Thymus (tissue), 11 donors: ENCODE measurements around the gene PRKN. TPM values are rescaled to one million over a fixed set of nuclear protein-coding genes. Genes with fewer than 3 reads are reported as not detected.

Experiments used
- DNase-seq, 9 donors: peaks; one replicate each; pipeline ENCODE4 v3.0.0-alpha.2; 2013; ENCODE audit warnings: low spot score in 9 of 9, low read depth in 6 of 9, missing footprints in 1 of 9
- H3K27ac ChIP-seq, 2 donors: one replicate each; pipeline ENCODE4 v1.5.1; 2013; ENCODE audit warnings: control low read depth in 1 of 2, low read depth in 1 of 2, low read length in 1 of 2, mild to moderate bottlenecking in 1 of 2, moderate library complexity in 1 of 2
- H3K27me3 ChIP-seq, 2 donors: one replicate each; pipeline ENCODE4 v1.5.1; 2013; ENCODE audit warnings: low read length in 1 of 2; ENCODE audit not compliant: control insufficient read depth in 2 of 2, insufficient read depth in 1 of 2
- H3K36me3 ChIP-seq, 2 donors: one replicate each; pipeline ENCODE4 v1.5.1; 2013; ENCODE audit warnings: low read length in 1 of 2, mild to moderate bottlenecking in 1 of 2, moderate library complexity in 1 of 2; ENCODE audit not compliant: control insufficient read depth in 2 of 2, insufficient read depth in 2 of 2
- H3K4me1 ChIP-seq, 2 donors: one replicate each; pipeline ENCODE4 v1.5.1; 2013; ENCODE audit warnings: low read length in 2 of 2; ENCODE audit not compliant: control insufficient read depth in 2 of 2, insufficient read depth in 2 of 2
- H3K4me3 ChIP-seq, 2 donors: one replicate each; pipeline ENCODE4 v1.5.1; 2013; ENCODE audit warnings: low read length in 2 of 2, control low read depth in 1 of 2, mild to moderate bottlenecking in 1 of 2
- H3K9me3 ChIP-seq, 2 donors: one replicate each; pipeline ENCODE4 v1.5.1; 2013; ENCODE audit warnings: low read length in 1 of 2, mild to moderate bottlenecking in 1 of 2; ENCODE audit not compliant: control insufficient read depth in 2 of 2, insufficient read depth in 1 of 2
- WGBS: extraction: QIAGEN DNeasy Blood & Tissue Kit; methylation state at CpG from one replicate; pipeline ENCODE4 v1.1.7; 2013; 5-methylcytosine and 5-hydroxymethylcytosine counted together
- polyA plus RNA-seq: library from polyadenylated mRNA; stranded (reverse); fragments of 200-250 nt; gene quantifications from one replicate; pipeline ENCODE4 v1.2.3, GENCODE V29; 2013
- total RNA-seq: library from RNA; stranded (reverse); fragments of 120-200 nt; gene quantifications from one replicate; pipeline ENCODE4 v1.2.4, GENCODE V29; 2013
- donor health status: healthy.

Gene PRKN
- total and polyA plus RNA-seq, 2 donors, result 0.48 to 0.71 TPM

- H3K4me3 ChIP-seq, result no peak overlapping the region
- no peaks in the 10 kb centered on the region for H3K4me1 ChIP-seq
- no peak for DNase-seq
- 94% methylated on average over 10 of the region's 10 CpGs for WGBS
- H3K27me3 ChIP-seq, result no peaks in the 10 kb centered on the region
- no peaks in the 10 kb centered on the region for H3K9me3 ChIP-seq
- H3K27ac ChIP-seq, result no peak overlapping the region
- no peaks in the 10 kb centered on the region for H3K36me3 ChIP-seq
Observed at GRCh38 chr6:161355696-161356095, 1371.9 kb downstream of the PRKN start.

DNA sequence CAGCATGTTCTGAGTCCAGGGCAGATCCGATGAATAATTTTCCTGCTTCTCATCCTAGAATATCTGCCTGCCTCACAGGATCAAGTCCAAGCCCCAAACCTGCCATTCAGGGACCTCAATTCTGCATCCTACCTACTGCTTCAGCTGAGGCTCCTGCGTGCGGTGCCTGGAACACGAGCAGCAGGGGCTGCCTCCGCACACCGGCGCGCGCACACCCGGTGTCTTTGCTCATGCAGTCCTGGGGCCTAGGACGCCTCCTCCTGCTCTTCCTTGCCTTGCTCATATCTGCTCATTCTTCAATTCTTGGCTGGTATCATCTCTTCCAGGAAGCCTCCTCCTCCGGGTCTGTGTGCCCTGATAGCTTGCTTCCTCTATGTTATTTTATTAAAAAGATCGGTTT is 1372.6 kb downstream of the PRKN start:
- Histone ChIP-seq H3K36me3 (no peaks in the 10 kb centered on the region), H3K4me3 (no peak overlapping the region), H3K9me3 (no peaks in the 10 kb centered on the region), H3K27me3 (no peaks in the 10 kb centered on the region), H3K4me1 (no peaks in the 10 kb centered on the region), H3K27ac (no peak overlapping the region)
- 97% methylated on average over 13 of the region's 13 CpGs for WGBS
- no peak for DNase-seq

- no peak overlapping the region for H3K4me3 ChIP-seq
- H3K27me3 ChIP-seq, result no peaks in the 10 kb centered on the region
- no peaks in the 10 kb centered on the region for H3K4me1 ChIP-seq
- no peak overlapping the region for H3K27ac ChIP-seq
- no peak for DNase-seq
- 95% methylated on average over 12 of the region's 12 CpGs for WGBS
- no peaks in the 10 kb centered on the region for H3K9me3 ChIP-seq
- no peaks in the 10 kb centered on the region for H3K36me3 ChIP-seq
Observed at GRCh38 chr6:161354276-161354840, 1373.2 kb downstream of the PRKN start.

DNA sequence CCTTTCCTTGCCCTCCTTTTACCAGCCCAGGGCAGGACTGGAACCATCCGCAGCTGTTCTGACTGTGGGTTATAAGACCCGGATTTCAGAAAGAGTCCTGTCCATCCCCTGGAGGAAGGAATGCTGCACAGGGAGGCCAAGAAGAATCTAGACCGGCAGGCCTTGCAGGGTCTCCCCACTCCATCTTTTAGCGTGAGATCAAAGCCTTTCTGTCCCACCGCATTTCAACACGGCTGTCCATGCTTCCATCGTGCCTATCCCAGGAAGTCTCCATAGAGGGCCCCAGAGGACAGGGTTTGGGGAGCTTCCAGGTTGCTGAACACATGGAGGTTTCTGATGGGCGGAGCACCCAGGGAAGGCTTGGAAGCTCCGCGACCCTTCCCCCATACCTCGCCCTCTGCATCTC is 1374.4 kb downstream of the PRKN start:
- Histone ChIP-seq H3K4me3 (no peak overlapping the region), H3K36me3 (no peaks in the 10 kb centered on the region), H3K27me3 (no peaks in the 10 kb centered on the region), H3K27ac (no peak overlapping the region), H3K4me1 (no peaks in the 10 kb centered on the region), H3K9me3 (no peaks in the 10 kb centered on the region)
- 90% methylated on average over 11 of the region's 11 CpGs for WGBS
- DNase-seq, result no peak

DNA sequence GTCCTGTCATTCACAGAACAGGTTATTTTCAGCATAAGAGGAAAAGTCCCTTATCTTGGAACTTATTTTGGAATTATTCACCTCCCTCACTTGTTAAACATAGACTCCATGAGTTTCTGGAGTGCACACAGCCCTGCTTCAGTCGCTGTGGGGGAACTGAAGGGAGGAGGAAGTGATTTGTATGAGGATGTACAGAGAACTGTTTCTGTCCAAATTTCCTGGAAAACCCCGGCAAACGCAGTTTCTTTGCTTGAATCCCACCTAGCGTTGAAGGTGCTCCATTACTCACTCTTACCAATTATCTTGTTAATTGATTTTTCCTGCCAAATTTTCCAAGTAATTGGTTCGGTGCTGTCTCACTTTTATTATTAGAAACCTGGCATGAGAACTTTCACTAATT is 1375.7 kb downstream of the PRKN start:
- Histone ChIP-seq H3K27me3 (no peaks in the 10 kb centered on the region), H3K9me3 (no peaks in the 10 kb centered on the region), H3K4me3 (no peak overlapping the region), H3K36me3 (no peaks in the 10 kb centered on the region), H3K27ac (no peak overlapping the region), H3K4me1 (no peaks in the 10 kb centered on the region)
- DNase-seq, result no peak
- WGBS, result 35% methylated on average over 5 of the region's 5 CpGs

DNA sequence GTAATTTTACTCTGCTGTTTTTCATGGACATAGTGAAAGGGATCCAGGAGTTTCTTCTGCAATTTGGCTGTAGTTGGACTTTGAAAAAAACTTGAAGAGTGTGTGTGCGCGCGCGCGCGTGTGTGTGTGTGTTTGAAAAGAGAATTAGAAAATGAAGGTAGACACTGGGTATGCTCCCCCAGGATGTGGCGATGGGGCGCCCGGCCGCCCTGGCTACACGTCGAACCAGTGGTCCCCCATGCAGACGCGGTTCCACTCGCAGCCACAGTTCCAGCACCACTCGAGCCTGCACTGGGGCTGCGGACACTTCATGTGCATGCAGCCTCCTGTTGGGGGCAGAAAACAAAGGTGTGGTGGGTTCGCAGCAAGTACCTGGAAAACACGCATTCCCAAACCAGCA is 1377.7 kb downstream of the PRKN start:
- no peaks in the 10 kb centered on the region for H3K9me3 ChIP-seq
- no peaks in the 10 kb centered on the region for H3K4me1 ChIP-seq
- 95% methylated on average over 19 of the region's 19 CpGs for WGBS
- no peak overlapping the region for H3K27ac ChIP-seq
- H3K4me3 ChIP-seq, result no peak overlapping the region
- H3K27me3 ChIP-seq, result no peaks in the 10 kb centered on the region
- no peaks in the 10 kb centered on the region for H3K36me3 ChIP-seq
- no peak for DNase-seq

DNA sequence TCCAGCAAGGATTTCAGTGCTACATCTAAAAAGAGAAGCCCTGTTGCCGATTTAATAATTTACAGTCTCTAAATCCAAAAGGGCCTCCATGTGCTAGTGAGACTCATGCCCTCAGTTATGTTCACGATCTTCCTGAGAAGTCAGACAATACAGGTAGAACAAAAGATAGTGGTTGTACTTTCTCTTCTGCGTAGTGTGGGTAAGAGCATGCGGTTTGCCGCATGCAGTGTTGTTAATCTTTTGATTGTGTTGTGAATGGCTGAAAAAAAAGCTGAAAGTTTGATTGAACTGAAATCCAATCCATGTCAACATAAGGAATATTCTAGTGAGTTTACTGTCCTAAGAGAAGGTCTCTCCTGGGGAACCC is 1379.0 kb downstream of the PRKN start:
- Histone ChIP-seq H3K4me3 (no peak overlapping the region), H3K27me3 (no peaks in the 10 kb centered on the region), H3K4me1 (no peaks in the 10 kb centered on the region), H3K36me3 (no peaks in the 10 kb centered on the region), H3K9me3 (no peaks in the 10 kb centered on the region), H3K27ac (no peak overlapping the region)
- WGBS, result 96% methylated on average over 5 of the region's 5 CpGs
- DNase-seq, result no peak

DNA sequence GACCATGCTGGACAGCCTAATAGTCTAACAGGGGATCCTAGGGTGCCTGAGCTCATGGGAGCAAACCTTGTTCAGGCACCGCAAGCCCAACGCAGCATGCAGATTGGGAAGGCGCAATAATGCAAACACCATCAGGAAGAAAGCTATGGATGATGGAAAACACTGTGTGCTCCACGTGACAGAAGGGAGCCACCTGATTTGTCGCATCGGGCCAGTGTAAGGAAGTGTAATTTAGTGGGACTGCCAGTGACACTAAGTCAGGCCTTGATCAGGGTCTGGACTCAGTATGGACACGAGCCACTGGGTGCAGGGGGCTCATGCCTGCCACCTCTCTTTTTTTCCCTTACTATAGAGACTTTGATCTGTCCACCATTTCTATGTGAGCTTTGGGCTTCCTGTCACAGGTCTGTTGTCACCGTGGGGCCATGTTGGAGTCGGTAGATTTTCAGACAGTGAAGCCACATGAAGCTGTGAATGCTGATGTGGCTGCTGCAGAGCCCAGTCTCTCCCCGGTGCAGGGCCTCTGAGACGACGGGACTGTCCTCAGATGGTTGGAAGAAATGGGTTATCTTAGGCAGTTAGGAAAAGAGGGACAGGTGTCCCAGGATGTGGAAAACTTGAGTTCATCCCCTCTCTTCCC is 1379.5 kb downstream of the PRKN start:
- H3K4me1 ChIP-seq, result no peaks in the 10 kb centered on the region
- no peaks in the 10 kb centered on the region for H3K27me3 ChIP-seq
- no peak overlapping the region for H3K27ac ChIP-seq
- H3K36me3 ChIP-seq, result no peaks in the 10 kb centered on the region
- 97% methylated on average over 12 of the region's 12 CpGs for WGBS
- no peak for DNase-seq
- H3K4me3 ChIP-seq, result no peak overlapping the region
- H3K9me3 ChIP-seq, result no peaks in the 10 kb centered on the region

- Histone ChIP-seq H3K27ac (no peak overlapping the region), H3K36me3 (no peaks in the 10 kb centered on the region), H3K9me3 (no peaks in the 10 kb centered on the region), H3K4me3 (no peak overlapping the region), H3K27me3 (no peaks in the 10 kb centered on the region), H3K4me1 (no peaks in the 10 kb centered on the region)
- WGBS, result 89% methylated on average over 2 of the region's 2 CpGs
- no peak for DNase-seq
Observed at GRCh38 chr6:161347125-161347524, 1380.4 kb downstream of the PRKN start.
